ENCODE measurements around the gene ZBTB18.
A peak's percentile ranks its signal among the peaks of the same experiment; 100 is the strongest.
"Not testable (repeated sequence)": the region's sequence is repeated elsewhere in the genome, so short reads cannot be mapped to it uniquely, and the experiment has no call there.

ZBTB18 gene

DNA sequence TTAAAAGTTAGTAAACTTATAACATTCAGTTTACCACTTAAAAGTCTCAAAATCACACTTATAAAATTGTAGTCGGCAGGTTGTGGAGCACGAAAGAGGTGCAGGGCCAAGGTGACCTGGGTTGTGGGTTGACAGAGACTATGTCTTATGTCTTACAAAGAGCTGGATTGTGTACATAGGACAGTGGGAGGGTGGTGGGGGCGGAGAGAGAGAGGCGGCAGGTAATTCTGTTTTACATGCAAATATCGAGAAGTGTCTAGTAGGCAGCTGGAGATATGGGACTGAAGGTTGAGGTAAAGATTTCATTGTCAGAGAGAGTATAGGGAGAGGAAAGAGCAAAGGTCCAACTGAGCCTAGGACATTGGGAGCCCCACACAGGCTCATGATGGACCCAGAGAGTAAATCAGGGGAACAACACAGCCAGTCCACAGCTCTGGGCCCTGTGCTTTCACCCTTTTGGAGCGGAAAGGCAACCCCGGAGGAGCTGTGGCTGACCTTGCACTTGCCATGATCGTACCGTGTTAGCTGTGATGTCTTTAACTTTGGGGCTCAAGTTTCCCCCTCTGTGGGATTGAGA lies 28.1 kb upstream of the ZBTB18 start:
- H3K4me1 ChIP-seq (ENCODE audit: insufficient read depth, low read length) = peaks cover 14% of the 10 kb centered on the region
- H3K9me3 ChIP-seq (ENCODE audit: control insufficient read depth, insufficient read depth, low read length) = no peaks in the 10 kb centered on the region
- H3K36me3 ChIP-seq (ENCODE audit: insufficient read depth, low read length) = no peaks in the 10 kb centered on the region
- H3K9ac ChIP-seq (ENCODE audit: low read depth, low read length) = no peak overlapping the region

DNA sequence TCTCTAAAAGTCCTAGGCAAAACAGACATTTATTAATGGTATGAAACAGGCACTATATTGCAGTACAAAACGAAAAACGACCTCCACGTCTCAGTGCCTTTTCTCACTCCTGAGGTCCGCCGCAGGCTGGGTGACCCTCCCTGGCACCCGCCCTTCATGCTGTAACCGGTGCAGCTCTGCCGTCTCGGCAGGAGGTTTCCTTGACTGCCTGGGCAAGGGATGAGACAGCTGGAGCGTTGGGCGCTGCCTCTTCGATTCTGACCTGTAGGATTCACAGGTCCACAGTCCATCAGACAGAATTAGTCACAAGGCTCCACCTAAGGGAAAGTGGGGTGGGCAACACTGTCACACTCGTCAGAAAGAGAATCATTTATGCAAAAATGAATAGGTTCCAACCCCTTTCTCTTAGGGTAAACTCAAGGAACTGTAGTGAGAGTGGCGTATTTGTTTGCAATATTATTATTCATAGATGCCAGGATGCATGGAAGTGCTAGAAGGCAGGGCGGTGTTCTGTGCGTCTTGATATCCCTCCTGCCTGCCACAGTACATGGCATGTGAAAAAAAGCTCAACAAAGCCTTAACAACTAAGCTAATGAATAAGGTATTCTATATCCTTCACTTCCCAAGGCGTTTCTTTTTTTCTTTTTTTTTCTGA lies 23.5 kb upstream of the ZBTB18 start:
- no peaks in the 10 kb centered on the region for H3K9me3 ChIP-seq (ENCODE audit: control insufficient read depth, insufficient read depth, low read length)
- no peaks in the 10 kb centered on the region for H3K36me3 ChIP-seq (ENCODE audit: insufficient read depth, low read length)
- H3K4me1 ChIP-seq (ENCODE audit: insufficient read depth, low read length) = no peaks in the 10 kb centered on the region
- H3K9ac ChIP-seq (ENCODE audit: low read depth, low read length) = no peak overlapping the region

DNA sequence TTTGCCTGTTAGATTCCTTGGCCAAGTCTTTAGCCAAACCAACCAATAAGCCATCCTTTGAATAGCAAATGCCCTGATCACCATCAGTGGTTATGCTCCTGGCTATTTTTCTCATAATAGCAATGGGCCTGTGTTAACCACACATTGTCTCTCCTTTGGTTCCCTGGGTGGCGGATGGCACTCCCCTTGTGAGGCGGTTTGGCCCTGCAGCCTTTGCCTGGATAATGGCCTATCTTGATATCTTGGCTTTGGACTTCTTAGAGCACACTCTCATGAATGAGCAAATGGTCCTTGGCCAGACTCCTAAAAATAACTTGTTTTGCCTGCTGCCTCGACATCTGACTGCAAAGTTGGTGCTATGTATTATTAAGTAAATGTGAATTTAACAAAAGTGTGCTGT lies 22.4 kb upstream of the ZBTB18 start:
- Histone ChIP-seq H3K4me1 (ENCODE audit: insufficient read depth, low read length) (no peaks in the 10 kb centered on the region), H3K9ac (ENCODE audit: low read depth, low read length) (no peak overlapping the region), H3K36me3 (ENCODE audit: insufficient read depth, low read length) (no peaks in the 10 kb centered on the region), H3K9me3 (ENCODE audit: control insufficient read depth, insufficient read depth, low read length) (no peaks in the 10 kb centered on the region)

DNA sequence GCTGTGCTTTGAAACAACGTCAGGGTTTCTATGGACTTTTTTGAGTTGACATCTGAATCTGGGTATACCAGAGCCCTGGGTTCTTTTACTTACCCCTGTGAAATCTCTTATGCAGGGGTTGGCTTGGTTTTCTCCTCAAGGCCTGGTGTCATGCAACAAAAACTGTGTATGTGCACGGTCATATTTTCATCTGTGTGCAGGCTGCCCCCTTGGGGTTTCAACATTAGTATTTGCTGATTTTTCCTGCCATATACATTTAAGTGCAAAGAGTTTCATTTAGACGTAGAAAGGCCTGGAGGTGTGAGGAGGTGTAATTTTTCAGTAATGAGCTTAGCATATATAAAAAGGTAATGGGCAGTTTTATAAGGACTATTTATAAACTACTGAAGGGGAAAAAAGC lies 22.0 kb upstream of the ZBTB18 start:
- Histone ChIP-seq H3K9me3 (ENCODE audit: control insufficient read depth, insufficient read depth, low read length) (no peaks in the 10 kb centered on the region), H3K36me3 (ENCODE audit: insufficient read depth, low read length) (no peaks in the 10 kb centered on the region), H3K4me1 (ENCODE audit: insufficient read depth, low read length) (no peaks in the 10 kb centered on the region), H3K9ac (ENCODE audit: low read depth, low read length) (no peak overlapping the region)

DNA sequence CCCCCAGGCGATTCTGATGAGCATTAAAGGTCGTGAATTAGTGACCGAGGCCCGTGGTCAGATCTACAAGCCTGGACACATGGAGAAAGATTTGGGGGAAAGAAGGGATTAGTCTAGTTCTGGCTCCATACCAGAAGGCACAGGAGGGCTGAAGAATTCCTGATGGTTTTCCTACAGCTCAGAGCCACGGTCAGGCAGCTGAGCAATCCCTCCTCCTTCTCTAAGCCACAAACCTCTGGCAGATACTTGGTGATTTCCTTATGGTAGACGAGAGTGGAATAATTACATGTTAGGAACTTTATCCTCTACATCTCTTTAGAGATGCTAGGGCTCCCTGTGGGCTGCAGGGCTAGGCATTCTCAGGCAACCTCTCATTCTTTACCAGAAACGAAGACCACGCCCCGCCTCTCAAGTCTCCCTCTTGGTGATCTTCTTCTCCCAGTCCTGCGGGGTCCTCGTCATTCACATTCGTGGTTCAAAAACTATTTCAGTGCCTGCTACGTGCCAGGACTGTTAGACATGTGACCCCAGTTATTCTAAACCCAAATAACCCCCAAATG lies 20.5 kb upstream of the ZBTB18 start:
- H3K4me1 ChIP-seq (ENCODE audit: insufficient read depth, low read length) = no peaks in the 10 kb centered on the region
- no peak overlapping the region for H3K9ac ChIP-seq (ENCODE audit: low read depth, low read length)
- H3K9me3 ChIP-seq (ENCODE audit: control insufficient read depth, insufficient read depth, low read length) = no peaks in the 10 kb centered on the region
- no peaks in the 10 kb centered on the region for H3K36me3 ChIP-seq (ENCODE audit: insufficient read depth, low read length)

DNA sequence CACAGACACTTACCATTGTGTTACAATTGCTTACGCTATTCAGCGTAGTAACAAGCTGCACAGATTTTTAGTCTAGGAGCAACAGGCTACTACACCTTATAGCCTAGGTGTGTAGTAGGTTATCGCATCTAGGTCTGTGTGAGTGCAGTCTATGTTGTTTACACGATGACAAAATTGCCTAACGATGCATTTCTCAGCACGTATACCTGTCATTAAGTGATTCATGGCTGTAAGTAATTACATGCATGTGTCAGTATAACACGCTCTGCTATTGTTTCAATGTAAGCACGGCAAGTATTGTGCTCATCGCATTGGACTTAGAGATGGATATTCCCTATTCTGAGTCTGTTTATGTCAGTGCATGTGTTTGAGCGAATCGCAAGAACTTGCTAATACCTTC lies 15.7 kb upstream of the ZBTB18 start:
- Histone ChIP-seq H3K9me3 (ENCODE audit: control insufficient read depth, insufficient read depth, low read length) (no peaks in the 10 kb centered on the region), H3K9ac (ENCODE audit: low read depth, low read length) (no peak overlapping the region), H3K4me1 (ENCODE audit: insufficient read depth, low read length) (no peaks in the 10 kb centered on the region), H3K36me3 (ENCODE audit: insufficient read depth, low read length) (no peaks in the 10 kb centered on the region)

DNA sequence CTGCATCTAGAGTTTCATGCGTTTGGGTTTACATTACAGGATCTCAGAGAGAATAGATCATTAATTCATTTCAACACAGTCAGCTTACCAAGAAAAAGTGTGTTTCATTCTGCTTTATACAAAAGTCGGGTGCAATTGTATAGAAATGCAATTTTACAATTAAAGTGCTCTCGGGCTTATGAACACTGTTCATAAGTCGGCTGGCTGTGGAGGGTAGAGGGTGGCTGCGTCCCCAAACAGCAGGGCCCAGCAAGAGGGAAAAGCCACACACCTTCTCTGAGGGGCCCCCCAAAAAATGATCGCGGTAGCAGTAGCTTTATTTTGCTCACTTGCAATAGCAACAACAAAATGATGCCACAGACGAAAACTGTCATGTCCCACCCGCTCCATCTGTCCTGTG lies 13.8 kb upstream of the ZBTB18 start:
- no peak overlapping the region for H3K9ac ChIP-seq (ENCODE audit: low read depth, low read length)
- H3K36me3 ChIP-seq (ENCODE audit: insufficient read depth, low read length) = no peaks in the 10 kb centered on the region
- H3K9me3 ChIP-seq (ENCODE audit: control insufficient read depth, insufficient read depth, low read length) = no peaks in the 10 kb centered on the region
- 0 out of 2 replicates have a peak, but pooled peaks cover 3% of the 10 kb centered on the region for H3K4me1 ChIP-seq (ENCODE audit: insufficient read depth, low read length)

DNA sequence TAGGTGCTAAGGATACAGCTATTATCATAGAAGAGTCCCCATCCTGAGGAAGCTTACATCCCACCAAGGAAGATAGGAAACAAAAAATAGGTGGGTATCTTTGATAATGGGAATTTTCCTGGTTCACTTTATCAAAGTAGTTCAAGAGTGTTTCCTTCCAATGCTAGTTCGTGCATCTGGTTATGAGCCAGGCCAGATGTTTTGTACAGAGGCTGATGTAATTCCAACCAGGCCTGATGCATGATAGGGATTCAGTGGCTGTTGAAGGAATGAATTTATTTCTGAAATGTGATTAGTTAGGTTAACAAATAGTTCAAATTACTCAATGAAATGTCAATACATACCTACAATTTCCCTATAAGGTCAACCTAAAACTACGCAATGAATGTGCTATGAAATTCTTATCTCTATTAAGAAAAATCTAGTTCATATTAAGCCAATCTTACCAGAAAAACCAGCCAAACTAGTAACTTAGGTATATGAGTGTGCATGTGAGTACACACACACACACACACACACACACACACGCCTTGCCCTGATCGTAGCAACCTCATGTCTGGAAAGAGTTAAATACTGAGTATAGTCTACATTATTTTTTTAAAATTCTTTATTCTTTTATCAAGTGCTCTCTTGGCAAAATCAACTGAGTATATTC lies 9.5 kb upstream of the ZBTB18 start:
- H3K9me3 ChIP-seq (ENCODE audit: control insufficient read depth, insufficient read depth, low read length) = no peaks in the 10 kb centered on the region
- H3K36me3 ChIP-seq (ENCODE audit: insufficient read depth, low read length) = no peaks in the 10 kb centered on the region

DNA sequence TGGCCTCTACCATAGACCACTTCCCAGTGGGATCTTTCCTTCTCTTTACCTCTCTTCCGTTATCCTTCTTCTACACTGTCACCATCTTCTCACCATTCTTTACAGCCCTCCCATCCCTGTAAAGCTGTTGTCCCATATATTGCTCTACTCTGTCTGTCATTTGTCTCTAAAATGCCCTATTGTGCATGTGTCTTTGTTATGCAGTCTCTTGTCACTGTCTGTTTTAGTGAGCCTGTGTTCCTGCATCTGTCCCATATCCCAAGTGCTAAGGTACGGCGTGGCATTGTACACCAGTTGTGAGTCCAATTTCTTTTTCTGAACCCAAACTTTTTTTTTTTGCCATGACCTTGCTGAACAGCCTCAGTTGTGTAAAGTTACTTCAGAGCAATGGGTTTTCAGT lies 8.8 kb upstream of the ZBTB18 start:
- H3K9me3 ChIP-seq (ENCODE audit: control insufficient read depth, insufficient read depth, low read length) = no peaks in the 10 kb centered on the region
- H3K4me1 ChIP-seq (ENCODE audit: insufficient read depth, low read length) = peaks cover 9% of the 10 kb centered on the region; the same call in 1 of the 2 replicates
- no peak overlapping the region for H3K9ac ChIP-seq (ENCODE audit: low read depth, low read length)
- H3K36me3 ChIP-seq (ENCODE audit: insufficient read depth, low read length) = no peaks in the 10 kb centered on the region

More for the DNA sequence above, 9.5 kb upstream of the ZBTB18 start:
- no peak overlapping the region for H3K9ac ChIP-seq (ENCODE audit: low read depth, low read length)
- H3K4me1 ChIP-seq (ENCODE audit: insufficient read depth, low read length) = peaks cover 5% of the 10 kb centered on the region; the same call in 1 of the 2 replicates

DNA sequence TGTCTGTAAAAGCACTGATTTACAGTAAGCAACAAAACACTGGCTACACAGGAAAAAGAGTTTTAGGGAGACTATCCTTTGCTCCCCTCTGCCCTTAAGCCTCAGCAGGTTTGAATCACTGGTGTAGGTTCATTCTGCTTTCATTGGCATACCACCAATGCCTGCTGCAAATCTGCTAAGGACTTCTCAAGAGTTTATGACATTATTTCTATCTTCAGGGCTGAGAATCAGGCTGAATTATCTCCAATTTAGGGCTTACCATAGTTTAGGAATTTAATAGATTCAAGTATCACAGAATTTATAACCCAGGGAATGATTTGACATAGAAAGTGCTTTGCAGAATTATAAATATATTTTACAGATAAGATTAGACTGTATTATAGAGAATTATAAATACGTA lies 6.7 kb upstream of the ZBTB18 start:
- Histone ChIP-seq H3K4me1 (ENCODE audit: insufficient read depth, low read length) (peaks cover 9% of the 10 kb centered on the region; the same call in 1 of the 2 replicates), H3K9me3 (ENCODE audit: control insufficient read depth, insufficient read depth, low read length) (no peaks in the 10 kb centered on the region), H3K36me3 (ENCODE audit: insufficient read depth, low read length) (no peaks in the 10 kb centered on the region), H3K9ac (ENCODE audit: low read depth, low read length) (no peak overlapping the region)

DNA sequence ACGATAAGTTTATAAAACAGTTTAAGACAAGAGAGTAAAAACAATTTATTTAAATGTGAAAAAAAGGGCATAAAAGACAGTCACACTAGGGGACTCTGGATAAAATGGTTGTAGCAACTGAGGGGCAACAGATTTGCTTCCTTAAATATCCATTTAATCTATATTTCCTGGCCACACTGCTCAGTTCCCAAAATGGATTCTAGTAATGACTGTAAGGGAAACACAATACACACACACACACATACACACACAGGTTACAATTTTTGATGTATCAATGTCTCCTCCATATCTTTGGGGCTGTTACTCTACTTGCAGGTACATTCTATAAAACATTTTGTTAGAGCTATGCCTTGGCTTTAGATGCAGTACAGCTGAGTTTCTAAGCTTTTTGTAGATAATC lies 4.8 kb upstream of the ZBTB18 start:
- H3K9me3 ChIP-seq (ENCODE audit: control insufficient read depth, insufficient read depth, low read length); H3K9ac ChIP-seq (ENCODE audit: low read depth, low read length); H3K36me3 ChIP-seq (ENCODE audit: insufficient read depth, low read length): not testable (repeated sequence)
- peaks cover 18% of the 10 kb centered on the region; the same call in 1 of the 2 replicates for H3K4me1 ChIP-seq (ENCODE audit: insufficient read depth, low read length)

DNA sequence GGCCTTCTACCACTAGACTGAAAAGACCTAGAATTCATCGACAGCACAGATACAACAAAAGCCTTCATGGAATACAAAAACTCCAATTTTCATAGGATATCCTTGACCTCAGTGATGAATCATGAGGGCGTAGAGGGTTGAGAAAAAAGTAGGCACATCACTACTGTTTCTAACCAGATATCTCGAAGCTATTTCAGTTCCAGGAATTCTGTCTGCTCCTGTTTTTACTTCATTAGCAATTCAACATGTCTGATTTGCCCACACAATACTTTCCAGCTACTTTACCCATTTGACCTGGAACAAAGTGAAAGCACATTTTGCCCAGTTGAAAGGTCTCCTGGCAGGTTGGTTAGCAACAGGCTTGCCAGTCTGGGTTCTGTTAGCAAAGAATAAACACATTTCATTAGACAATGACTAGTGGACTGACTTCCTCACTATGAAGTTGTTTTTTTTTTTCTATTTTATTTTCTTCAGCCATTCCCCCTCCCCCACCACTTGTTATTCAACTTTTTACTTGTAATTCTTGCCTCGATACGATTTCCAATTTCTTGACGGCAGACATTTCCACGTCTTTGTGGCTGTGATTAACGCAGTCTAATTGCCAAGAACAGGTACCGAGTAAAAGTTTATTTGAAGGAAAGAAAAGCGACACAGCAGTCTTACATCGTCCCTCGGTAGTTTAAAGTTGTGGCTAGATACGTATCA lies 4.0 kb upstream of the ZBTB18 start:
- peaks cover 24% of the 10 kb centered on the region; the same call in 1 of the 2 replicates for H3K4me1 ChIP-seq (ENCODE audit: insufficient read depth, low read length)
- no peaks in the 10 kb centered on the region for H3K36me3 ChIP-seq (ENCODE audit: insufficient read depth, low read length)
- no peaks in the 10 kb centered on the region for H3K9me3 ChIP-seq (ENCODE audit: control insufficient read depth, insufficient read depth, low read length)
- H3K9ac ChIP-seq (ENCODE audit: low read depth, low read length) = peak overlapping the region; percentile 65

DNA sequence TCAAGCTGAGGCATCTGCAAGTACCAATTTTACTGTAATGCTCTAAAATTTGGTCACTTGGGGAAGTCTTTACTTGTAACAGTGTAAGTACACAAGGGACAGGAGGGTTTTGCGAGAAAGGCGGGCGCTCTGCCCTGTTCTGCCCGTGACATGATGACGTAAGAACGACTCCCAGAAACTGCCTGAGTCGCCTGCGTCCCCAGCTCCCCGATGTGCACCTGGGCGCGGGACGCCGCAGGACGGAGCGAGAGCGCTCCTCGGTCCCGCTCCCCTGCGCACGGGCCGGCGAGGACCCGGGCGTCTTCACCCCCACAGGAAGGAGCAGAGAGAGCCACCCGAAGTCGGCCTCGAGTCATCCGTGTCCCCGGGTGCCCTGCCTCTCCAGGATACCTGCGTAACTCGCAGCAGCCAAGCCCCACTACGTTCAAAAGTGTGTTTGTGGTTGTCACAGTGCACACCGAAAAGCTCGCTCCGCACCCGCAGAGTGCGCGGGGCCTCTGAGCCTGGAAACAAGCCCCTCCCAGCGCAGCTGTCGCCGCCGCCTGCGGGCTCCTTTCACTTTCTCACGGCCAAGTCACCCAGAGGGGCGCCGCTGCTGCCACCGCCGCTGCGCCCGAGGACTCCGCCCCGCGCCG lies 3.3 kb upstream of the ZBTB18 start:
- Histone ChIP-seq H3K4me1 (ENCODE audit: insufficient read depth, low read length) (peaks cover 28% of the 10 kb centered on the region; the same call in 1 of the 2 replicates), H3K9me3 (ENCODE audit: control insufficient read depth, insufficient read depth, low read length) (no peaks in the 10 kb centered on the region), H3K36me3 (ENCODE audit: insufficient read depth, low read length) (no peaks in the 10 kb centered on the region), H3K9ac (ENCODE audit: low read depth, low read length) (peak overlapping the region; percentile 65)

All from ES-I3 (cell line).